Endometrium (tissue), 2 donors: ENCODE data around the gene SNX27.
"Not testable (repeated sequence)": the region's sequence is repeated elsewhere in the genome, so short reads cannot be mapped to it uniquely, and the experiment has no call there.

ENCODE experiments used
- FAIRE-seq: peaks from 2 replicates; lab custom pipeline; 2012; peaks lifted over from hg19 to GRCh38; lab: Jason Lieb, UNC
- donor health status: control.
- donor health status: control.

Gene SNX27

DNA sequence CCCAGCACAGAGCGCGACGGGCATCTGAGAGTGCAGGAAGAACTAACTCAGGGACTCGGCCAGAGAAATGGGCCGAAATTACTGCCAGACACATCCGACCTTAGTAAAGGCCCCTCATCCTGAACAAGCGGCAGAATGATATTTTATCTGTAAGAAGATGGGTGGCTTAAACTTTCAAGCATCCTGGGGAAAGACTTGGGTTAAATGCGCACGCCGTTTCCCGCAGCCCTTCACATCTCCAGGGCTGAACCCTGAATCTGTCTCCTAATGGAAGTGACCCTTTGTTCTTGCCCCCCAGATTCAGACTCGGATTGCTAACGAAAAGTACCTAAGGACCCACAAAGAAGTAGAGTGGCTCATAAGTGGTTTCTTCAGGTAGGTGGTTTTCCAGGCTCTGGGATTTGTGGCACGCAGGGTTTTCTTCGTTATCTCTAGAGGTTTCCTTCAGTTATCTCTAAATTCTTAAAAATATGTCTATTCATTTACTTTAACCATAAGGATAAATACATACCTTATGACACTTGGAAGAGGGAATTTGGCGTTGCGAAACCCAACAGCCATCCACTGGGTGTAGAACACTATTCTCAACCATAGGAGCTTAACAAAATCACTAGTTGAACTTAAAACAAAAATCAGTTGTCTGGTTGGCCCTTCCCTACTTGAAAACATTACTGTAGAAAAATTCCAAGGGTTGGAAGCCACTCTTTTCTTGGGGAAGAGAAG lies 110.1 kb downstream of the SNX27 start:
- no peak for FAIRE-seq

DNA sequence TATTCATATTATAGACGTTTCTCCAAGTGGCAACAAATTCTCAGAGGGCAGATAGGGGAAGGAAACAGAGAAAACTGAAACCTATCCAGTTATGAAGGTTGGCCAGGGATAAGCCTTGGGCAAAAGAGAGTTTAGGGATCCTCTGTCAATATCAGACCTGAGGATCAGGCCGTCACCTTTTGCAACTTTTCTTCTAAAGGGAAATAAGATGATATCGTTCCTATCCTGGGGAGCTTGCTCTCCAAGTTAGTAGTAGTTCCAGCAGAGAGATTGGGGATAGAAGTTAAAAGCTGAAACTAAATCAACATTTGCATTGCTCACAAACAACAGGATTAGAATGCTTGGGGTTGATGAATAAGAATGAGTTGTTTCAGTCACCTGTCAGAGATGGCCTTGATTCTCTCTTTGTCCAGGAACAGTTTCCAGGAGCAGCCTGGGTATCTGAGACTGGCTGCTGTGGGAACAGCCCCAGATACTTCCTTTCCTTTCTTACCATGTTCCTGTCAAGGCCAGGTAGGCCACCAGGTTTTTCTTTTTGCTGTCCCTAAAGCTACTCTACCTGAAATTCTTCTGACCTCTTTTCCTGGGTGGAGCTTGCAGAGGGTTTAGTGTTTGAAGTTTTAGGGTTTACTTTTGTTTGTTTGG lies 112.0 kb downstream of the SNX27 start:
- no peak for FAIRE-seq

DNA sequence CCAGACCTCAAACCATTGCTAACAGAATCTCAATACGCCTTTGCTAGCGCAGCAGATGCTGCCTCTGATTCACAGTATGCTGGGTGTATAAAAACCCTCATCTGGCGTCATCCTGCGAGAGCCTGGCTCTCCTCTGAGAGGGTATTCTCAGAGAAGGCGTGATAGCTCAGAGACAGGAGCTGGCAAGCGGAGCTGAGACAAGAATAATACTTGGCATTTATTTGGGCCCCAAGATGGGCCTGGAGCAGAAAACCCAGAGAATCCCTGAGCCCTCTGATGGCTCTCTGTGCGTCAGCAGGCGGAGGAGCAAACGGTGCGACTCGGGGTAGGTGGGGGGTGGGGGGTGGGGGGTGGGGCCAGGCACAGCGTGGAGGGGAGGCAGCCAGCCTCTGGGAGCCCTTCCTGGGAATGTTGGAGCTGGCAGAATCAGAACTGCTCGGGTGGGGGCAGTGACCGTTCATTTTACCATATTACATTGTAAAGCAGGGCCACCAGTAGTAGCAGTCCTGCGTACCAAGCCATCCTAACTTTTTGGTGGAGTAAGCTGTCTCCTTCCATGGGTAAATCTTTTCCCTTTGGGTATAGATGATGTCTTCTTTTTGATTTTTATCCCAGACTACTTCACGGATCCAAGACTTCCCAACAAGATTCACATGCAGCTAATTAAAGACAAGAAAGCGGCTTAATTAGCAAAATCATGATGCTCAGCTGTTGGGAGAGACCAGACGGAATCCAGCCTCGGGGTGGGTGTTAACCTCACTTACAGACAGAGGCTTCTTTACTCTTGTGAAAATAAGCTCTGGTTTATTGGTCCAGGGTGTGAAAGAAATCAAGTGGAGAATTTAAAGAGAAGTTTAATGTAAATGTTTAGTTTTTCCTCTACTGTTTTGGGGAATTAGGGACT lies 116.6 kb downstream of the SNX27 start:
- no peak for FAIRE-seq

DNA sequence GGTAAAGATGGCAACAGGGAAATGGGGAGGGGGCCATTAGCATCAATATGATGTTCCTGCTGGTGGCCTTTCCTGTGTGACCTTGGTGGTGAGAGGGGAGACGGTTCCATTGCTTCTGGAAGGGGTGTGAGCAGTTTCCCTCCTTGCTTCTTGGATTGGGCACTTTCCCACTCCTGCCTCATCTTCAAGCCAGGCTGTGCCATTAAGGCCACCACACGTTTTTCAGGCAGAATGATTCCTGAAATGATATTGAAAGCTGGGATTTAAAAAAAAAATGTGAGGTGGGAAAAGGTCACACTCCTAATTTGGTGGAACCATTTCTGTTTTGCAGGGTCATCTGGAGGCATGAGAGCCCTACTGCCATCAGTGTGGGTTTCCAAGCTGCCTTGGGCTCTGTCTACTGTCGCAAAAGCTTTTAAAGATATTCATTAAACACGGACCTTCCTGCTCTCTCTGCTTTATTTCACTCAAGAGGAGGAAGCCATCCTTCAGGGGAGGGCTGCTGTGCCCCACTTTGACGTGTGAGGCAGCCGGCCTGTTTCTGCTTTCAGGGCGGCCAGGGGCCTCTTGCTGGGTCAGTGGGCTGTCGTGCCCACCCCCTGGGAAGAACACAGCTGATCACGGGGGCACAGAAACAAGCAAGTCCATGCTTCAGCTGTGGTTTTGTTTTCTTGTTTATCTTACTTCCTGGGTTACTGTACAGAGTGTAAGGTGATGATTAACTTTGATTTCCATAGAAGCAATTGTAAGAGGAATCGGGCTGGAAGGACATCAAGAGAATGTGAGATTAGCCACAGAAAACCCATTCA lies 117.5 kb downstream of the SNX27 start:
- no peak for FAIRE-seq

DNA sequence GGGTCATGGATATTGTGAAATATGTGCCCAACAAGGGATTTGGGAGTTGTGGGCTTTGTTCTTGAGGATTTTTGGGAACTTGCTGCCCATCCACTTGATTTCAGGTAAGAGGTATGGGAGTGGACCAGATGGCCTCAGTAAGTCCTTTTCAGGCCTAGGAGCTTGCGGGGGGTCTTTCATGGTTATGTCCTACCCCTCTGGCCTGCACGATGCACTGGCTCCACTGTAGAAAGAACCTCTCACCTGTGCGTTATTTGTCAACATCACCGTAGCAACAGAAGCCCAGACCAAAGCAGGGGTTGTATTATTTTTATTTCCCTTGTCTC lies 118.1 kb downstream of the SNX27 start:
- no peak for FAIRE-seq

DNA sequence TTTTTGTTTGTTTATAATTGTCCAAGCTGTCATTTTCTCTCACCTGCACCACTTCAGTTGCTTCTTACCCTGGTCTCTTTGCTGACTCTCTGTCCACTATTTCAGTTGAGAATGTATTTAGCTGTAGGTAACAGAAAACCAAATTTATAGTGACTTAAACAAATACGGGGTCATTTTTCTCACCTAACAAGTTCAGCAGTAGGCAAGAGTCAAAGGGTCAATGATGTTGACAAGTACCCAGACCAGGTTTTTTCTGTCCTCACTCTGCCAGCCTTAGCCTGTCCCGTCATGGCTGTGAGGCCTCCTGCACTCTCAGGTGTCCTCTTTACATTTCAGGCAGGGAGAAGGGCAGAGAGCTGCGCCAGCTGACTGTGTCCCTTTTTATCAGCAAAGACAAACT lies 121.3 kb downstream of the SNX27 start:
- no peak for FAIRE-seq

DNA sequence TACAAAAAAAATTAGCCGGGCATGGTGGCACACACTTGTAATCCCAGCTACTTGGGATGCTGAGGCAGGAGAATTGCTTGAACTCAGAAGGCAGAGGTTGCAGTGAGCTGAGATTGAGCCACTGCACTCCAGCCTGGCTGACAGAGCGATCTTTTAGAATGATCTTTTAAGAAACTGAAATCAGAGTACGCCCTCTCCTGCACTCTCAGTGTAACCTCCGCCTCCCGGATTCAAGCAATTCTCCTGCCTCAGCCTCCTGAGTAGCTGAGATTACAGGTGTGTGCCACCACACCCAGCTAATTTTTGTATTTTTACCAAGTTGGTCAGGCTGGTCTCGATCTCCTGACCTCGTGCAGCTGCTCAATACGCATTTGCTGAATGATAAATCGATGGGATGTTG lies 122.1 kb downstream of the SNX27 start:
- not testable (repeated sequence) for FAIRE-seq

DNA sequence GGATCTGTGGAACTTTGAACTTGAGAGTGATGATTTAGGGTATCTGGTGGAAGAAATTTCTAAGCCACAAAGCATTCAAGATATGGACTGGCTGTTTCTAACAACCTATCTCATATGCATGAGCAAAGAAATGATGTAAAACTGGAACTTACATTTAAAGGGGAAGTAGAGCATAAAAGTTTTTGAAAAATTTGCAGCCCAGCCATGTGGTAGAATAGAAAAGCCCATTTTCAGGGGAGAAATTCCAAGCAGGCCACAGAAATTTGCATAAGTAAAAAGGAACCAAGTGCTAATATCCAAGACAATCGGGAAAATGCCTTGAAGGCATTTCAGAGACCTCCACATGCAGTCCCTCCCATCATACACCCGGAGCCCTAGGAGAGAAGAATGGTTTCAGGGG lies 125.2 kb downstream of the SNX27 start:
- no peak for FAIRE-seq

DNA sequence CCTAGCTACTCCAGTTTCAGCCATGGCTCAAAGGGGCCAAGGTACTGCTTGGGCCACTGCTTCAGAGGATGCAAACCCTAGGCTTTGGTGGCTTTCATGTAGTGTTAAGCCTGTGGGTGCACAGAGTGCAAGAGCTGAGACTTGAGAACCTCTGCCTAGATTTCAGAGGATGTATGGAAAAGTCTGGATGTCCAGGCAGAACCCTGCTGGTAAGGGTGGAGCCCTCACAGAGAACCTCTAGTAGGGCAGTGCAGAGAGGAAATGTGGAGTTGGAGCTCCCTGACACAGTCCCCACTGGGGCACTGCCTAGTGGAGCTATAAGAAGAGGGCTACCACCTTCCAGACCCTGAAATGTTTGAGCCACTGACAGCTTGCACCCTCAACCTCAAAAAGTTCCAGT lies 125.6 kb downstream of the SNX27 start:
- no peak for FAIRE-seq

DNA sequence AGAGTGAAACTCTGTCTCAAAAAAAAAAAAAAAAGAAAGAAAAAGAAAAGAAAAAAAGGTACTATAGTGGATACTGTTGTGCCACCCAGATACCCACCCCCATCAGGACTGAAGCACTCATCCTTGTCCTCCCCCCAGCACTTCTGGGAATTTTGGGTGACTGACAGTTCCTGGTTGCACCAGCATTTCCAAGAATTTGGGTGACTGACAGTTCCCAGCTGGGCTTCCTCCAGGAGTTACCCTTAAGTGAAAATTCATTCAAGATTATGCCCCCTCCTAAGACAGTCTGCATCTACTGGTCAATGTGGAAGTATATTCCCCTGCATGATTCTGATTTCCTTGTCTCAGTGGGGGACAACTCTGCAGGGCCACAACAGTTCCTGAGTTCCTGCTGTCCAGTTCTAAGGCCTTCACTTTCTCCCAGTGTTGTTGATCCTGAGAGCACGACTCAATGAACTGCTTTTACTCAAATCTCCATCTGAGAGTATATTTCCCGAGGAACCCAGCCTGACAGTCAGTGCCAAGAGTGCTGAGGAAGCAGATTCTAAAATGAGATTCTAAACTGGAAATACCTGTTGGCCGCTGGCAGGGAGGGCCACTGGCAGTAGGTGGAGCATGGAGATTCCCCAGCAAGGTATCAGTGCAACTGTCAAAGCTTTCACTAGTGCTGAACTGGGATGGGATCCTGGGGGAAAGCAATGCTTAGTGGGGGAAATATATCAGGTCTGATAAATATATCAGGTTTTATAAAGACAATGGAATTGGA lies 127.9 kb downstream of the SNX27 start:
- no peak for FAIRE-seq

DNA sequence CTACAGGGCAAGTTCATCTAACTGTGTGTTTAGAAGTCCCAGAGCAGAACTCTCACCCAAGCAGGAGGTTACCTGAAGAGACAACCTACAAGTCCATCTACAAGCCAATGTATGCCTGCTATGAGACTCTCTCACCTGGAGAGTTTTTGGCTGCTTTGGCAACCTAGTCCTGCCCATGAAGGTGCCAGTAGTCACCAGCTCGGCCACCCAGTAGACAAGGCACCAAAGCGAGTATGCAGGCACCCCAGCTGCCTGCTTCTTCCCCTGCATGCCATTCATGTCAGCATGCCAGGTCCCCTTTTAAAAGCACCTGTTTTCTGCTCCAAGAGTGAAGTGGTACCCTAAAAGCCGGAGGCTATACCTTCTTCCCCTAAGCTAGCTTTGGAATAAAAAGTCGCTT lies 129.7 kb downstream of the SNX27 start:
- FAIRE-seq: no peak
